Measurements from ENCODE around the gene INTS2.
"Not testable (repeated sequence)": the region's sequence is repeated elsewhere in the genome, so short reads cannot be mapped to it uniquely, and the experiment has no call there.

Gene INTS2

GRCh38 chr17:61847659-61848058, 80.1 kb downstream of the INTS2 start:
- no peak for DNase-seq

DNA sequence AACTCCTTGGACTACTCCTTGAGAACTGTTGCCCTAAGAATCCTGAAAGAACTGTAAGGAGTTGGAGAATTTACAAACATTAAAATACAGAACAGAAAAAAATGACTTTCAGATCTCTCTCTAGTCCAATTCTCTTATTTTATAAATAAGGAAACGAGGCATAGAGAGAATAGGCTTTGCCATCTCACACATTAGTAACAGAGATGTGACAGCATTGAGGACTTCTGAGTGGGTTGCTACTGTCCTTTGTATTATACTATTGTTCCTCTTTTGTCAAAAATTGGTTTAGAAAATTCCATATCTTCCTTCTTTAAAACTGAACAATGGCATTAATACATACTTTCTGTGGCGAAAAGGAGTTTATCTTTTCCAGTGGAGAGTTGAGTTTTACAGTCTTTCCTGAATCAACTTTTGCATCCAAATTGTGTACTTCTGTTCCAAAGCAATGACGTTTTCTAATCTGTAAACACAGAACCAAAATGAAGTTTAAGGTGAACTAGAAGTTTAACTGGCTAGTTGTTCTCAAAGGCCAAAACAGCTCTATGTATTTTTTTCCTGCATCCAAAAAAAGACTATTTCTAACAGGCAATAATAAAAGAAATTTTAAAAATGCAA, 80.9 kb downstream of the INTS2 start:
- no peak for DNase-seq

- DNase-seq = no peak
These were observed 81.7 kb downstream of the INTS2 start for GRCh38 chr17:61846088-61846487.

DNA sequence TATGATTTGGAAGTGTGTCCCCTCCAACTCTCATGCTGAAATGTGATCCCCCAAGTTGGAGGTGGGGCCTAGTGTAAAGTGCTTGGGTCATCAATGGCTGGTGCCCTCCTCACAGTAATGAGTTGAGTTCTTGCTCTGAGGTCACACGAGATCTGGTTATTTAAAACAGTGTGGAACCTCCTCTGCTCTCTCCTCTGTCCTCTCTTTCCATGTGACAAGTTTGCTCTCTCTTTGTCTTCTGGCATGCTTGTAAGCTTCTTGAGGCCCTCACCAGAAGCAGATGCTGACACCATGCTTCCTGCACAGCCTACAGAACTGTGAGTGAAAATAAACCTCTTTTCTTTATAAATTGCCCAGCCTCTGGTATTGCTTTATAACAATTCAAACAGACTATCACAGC, 84.3 kb downstream of the INTS2 start:
- no peak for DNase-seq

DNA sequence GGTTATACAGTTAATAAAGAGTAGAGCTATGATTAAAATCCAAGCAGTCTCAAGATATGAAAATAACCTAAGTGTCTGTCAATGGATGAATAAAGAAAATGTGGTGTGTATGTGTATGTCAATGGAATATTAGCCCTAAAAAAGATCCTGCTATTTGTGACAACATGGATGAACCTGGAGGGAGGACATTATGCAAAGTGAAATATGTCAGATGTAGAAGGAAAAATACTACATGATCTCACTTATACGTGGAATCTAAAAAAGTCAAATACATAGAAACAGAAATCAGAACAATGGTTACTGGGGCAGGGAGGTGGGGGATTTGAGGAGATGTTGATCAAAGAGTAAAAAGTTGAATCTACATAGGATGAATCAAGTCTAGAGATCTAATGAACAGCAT, 84.9 kb downstream of the INTS2 start:
- no peak for DNase-seq

DNA sequence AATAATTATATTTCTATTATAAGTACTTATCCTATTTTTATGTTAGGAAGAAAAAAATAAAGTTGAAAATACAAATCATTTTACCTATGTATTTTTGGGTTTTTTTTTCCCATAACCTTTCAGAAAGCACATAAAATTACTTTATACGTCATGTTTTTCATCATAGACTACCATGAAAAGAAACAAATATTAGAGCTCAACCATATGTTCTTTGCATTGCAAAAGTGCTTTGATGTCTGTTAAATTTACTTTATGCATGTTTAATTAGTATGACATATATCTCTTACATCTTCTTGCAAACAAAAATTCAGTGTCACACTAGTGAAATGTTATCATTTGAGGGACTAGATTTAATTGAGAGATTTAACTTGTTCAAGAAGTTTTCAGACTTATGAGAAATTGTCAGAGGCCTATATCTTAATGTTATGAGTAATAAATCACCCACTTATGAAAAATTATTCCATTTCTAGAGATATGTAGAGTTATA, 88.4 kb downstream of the INTS2 start:
- DNase-seq = no peak

GRCh38 chr17:61837175-61838051, 90.4 kb downstream of the INTS2 start:
- DNase-seq = peak; percentile 64

DNA sequence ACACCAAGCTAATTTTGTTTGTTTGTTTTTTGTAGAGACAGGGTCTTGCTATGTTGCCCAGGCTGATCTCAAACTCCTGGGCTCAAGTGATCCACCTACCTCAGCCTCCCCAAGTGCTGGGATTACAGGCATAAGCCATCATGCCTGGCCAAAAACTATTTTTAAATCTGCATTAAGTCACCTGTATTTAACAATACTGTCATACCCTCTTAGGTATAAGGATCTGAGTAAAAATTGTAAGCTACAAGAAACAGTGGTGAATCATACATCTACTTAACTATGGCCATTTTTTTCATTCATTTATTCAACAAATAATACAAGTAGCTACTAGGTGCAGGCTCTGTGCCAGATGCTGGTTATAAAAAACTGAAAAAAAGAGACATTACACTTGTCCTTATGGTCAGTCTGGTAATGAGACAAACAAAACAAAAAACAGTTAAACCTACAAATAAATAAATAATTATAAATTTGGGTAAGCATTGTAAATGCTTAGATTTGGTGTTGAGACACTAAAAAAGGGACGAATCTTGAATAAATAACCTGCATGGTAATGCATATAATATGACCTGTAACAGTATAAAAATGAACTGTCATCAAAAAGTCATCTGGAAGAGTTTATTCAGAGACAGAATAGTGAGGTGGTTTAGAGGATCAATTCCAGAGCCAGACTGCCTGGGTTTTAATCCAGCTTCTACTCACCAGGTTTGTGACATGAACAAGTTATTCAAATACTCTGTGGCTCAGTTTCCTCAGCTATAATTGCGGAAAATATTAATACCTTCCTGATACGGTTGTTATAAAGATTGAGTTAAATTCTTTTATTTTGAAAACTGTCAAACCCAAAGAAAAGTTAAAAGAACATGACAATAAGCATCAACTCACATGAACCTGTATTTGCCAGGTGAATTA, 91.3 kb downstream of the INTS2 start:
- no peak for DNase-seq

DNA sequence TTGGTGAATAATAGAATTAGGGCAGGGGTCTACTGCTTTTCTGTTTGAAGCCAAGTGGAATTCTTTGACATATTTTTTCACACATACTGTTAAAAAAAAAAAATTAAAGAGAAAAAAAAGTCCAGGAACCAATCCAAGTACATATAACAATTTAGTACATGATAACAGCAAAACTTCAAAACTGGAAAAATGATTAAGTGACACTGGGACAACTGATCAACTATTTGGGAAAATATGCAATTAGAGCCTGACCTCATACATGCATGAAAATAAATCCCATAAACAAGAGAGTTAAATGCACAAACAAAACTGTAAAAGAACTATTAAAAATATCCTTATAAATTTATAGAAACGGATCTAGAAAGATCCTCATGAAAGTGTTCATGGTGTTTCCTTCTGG, 92.2 kb downstream of the INTS2 start:
- DNase-seq = no peak

GRCh38 chr17:61834610-61835009, 93.2 kb downstream of the INTS2 start:
- DNase-seq = no peak

GRCh38 chr17:61833536-61834193, 94.1 kb downstream of the INTS2 start:
- no peak for DNase-seq

DNA sequence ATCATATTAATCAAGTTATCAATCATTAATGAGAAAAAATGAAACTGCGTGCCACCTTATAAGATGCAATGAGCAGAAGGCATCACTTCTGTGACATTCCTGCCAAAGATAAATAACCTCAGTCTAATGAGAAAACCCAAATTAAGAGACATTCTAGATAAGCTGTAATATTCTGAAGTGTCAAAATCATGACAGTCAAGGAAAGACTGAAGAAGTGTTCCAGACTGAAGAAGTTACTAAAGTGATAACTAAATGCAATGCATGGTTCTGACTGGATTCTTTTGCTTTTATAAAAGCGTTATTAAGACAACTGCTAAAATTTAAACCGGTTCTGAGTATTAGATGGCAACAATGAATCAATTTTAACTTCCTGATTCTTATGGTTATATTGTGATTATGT, 95.3 kb downstream of the INTS2 start:
- DNase-seq = no peak

GRCh38 chr17:61831099-61831498, 96.7 kb downstream of the INTS2 start:
- no peak for DNase-seq

DNA sequence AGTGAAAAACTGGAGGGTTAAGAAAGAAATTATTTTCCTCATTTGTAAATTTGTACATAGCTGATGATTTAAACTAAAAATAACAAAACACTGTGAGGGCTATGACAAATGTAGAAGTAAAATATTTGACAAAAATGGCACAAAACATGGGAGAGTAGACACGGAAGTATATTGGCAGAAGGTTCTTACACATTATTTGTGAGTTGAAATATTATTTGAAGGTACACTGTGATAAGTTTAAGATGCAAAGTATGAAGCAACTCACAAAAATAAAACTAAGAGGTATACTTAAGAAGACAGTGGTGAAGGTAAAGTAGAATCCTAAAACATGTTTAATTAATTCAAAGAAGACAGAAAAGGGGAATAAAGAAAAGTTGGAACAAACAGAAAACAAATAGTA, 99.1 kb downstream of the INTS2 start:
- DNase-seq = no peak

- no peak for DNase-seq
These were observed 100.0 kb downstream of the INTS2 start for GRCh38 chr17:61827649-61828395.

GRCh38 chr17:61826866-61827265, 100.9 kb downstream of the INTS2 start:
- DNase-seq = not testable (repeated sequence)

DNA sequence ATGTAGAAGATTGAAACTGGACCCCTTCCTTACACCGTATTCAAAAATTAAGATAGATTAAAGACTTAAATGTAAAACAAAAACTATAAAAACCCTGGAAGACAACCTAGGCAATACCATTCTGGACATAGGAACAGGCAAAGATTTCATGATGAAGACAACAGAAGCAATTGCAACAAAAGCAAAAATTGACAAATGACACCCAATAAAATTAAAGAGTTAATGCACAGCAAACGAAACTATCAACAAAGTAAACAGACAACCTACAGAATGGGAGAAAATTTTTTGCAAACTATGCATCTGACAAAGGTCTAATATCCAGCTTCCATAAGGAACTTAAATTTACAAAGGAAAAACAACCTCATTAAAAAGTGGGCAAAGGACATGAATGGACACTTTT, 101.6 kb downstream of the INTS2 start:
- not testable (repeated sequence) for DNase-seq

GRCh38 chr17:61825448-61826137, 102.2 kb downstream of the INTS2 start:
- no peak for DNase-seq

DNA sequence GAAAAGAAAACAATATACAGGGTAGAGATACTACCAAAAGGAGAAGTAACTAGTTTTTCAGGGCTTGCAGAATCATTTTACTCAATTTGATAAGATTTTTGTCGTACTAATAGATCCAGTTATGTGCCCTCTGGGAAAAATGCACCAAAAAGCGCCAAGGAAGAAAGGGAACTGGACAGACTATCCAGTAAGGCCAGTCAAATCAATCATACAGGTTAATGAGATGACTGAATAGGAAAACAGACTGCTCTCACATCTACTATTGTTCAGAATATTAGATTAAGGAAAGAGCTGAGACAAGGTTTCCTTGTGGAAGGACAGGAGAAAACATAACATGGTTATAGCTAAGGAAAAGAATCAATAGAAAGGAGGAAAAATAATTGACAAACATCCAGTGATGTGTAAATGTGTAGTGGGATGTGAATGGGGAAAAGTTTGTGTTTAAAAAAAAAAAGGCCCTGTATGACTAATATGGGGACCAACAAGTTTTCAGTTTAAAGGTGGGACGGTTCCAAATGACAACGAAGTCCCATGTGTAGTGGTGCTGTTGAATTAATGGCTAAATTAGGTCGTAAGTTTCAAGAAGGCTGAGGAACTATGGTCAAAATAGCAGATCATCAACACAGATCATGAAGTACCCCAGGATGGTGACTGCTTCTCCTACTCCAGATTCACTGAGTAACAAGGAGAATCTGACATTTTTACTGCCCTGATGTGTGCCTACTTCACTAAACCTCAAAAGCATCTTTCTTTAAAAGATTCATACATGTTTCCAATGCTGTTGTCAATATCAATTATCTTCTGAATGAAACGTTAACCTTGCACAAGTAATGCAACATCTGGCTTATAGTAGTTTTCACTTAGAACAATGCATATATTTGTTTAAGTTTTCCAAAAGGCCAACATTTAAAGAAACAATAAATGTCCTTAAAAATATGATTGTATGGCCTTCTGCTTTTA, 105.2 kb downstream of the INTS2 start:
- no peak for DNase-seq

DNA sequence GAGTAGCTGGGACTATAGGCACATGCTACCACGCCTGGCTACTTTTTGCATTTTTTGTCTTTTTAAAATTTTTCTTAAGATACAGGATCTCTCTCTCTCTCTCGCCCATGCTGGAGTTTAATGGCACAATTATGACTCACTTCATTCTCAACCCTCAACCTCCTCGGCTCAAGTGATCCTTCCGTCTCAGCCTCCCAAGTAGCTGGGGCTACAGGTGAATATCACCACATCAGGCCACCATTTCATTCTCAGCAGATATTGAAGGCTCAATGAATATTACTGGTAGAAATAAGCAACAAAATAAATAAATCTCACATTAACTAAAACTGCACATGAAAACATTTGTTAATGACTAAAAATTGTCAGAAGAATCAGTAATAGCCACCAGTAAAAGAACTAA, 106.1 kb downstream of the INTS2 start:
- no peak for DNase-seq
